8988T (cell line): ENCODE results near the gene ADAD2.
A peak's percentile ranks its signal among the peaks of the same experiment; 100 is the strongest.

Source experiments
- DNase-seq: peaks from one replicate; pipeline ENCODE4 v3.0.0; 2011

The ADAD2 gene

DNA sequence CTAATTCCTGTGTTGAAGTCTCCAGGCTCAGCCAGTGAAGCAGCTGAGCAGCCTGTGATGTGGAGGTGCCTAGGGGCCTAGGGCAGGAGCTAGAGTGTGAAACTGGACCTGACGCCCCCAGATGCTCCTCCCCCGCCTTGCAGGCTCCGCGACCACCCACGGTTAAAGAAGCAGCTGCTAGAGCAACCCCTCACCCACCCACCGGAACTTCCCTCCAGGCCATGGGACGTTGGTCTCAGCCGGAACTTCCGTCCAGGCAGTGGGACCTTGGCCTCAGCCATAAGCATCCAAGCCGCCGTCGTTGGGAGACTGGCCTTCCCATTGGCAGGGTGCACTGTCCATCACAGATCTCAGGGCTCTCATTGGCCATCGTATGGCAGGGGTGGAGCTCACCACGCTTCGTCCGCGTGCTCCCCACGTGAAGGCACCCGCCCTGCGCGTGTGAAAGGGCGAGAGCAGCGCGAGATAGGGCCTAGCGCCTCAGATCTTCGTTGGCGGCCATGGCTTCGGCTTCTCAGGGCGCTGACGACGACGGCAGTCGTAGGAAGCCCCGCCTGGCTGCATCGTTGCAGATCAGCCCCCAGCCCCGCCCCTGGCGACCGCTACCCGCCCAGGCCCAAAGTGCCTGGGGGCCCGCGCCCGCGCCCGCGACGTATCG is at the start of gene ADAD2:
Gene ADAD2, plus strand, starts transcription at position 427 of the 658 bp plus-strand sequence. Its CDS starts 74 bp downstream, at position 501.
- DNase-seq: peak; percentile 84

DNA sequence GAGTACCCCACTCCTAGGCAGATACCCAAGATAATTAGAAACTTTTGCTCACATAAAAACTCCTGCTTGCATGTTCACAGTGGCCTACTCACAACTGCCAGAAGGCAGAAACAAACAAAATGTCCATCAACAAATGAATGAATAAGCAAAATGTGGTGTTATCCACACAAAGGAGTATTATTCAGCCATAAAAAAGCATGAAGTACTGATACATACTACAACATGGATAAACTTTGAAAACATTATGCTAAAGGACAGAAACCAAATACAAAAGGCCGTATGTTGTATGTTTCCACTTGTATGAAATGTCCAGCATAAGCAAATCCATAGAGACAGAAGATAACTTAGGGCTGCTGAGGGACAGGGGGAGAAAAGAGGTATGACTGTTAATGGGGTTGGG is 47.9 kb upstream of the ADAD2 start:
- DNase-seq: no peak

DNA sequence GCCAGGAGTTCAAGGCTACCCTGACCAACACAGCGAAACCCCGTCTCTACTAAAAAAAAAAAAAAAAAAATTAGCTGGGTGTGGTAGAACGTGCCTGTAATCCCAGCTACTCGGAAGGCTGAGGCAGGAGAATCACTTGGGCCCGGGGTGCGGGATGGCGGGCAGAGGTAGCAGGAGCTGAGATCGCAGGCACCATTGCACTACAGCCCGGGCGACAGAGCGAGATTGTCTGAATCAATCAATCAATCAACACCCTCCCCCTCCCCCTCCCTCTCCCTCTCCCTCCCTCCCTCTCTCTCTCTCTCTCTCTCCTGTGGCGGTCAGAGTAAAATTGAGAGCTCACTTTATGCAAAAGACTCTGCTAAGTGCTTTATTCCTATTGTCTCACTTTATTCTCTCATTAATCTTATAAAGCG is 47.2 kb upstream of the ADAD2 start:
- DNase-seq: no peak

DNA sequence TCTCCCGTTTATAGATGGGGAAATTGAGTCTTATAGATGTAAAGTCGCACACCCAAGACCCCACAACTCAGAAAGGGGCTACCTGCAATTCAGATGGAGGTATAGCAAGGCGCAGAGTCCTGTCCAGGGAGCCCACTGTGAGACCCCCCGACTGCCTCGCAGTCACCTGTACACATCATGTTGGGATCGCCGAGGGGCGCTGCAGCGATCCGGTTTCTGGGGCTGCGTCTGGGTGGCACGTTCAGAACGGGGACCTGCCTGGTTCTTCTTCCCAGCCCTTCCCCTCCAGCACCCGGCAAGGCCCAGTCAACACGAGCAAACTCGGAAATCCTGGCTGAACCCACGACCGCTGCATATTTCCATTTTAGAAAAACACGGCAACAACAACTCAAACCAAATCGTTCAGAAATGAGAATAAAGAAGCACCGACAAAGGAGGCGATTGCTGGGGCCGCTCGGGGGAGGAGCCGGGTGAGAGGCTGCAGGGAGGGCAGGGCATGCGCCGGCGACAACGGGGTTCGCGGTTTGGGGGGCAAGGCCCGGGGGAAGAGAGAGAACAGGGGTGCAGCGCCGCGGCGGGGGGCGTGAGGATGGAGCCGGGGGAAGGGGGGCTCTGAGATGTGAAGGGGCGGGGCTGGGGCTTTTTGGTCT is 46.6 kb upstream of the ADAD2 start:
- DNase-seq: peak; percentile 42

DNA sequence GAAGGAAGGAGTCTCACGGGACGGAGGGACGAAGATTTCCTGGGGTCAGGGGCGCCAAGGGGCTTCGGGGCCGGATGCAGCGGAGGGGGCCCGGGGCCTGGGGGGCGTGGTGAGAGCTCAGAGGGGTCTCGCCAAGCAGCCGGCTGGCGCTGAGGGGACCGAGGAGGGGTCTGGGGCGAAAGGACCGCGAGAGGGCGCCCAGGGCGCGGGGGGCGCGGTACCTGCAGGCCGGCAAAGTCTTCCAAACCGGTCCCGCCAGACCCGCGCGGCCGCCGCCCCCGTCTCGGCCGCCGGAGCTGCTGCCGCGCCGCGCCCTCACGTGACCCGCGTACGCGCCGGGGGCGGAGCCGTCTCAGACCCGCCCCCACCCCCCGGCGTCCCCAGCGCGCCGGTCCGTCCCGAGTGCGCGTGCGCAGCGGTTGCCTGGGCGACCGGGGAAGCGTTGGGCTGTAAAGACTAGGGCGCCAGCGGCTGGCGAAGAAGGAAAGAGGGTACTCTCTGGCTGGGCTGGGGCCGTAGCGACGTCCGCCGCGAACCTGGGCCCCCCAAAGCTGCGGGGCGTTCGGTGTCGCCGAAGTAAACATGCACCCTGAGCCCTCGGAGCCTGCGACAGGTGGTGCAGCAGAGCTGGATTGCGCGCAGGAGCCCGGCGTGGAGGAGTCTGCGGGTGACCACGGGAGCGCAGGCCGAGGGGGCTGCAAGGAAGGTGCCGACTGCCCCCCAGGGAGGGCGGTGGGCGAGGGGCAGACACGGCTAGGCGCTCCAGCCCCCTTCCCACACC is 45.9 kb upstream of the ADAD2 start, which contains the start of the genes DNAAF1 and HSDL1:
Gene DNAAF1, plus strand, starts transcription at position 450 of the 781 bp plus-strand sequence. Its CDS starts 133 bp downstream, at position 583.
Gene HSDL1, minus strand, starts transcription at position 319 of the 781 bp plus-strand sequence. CDS start 13,856 bp downstream, outside the sequence.
- DNase-seq: peak; percentile 94

DNA sequence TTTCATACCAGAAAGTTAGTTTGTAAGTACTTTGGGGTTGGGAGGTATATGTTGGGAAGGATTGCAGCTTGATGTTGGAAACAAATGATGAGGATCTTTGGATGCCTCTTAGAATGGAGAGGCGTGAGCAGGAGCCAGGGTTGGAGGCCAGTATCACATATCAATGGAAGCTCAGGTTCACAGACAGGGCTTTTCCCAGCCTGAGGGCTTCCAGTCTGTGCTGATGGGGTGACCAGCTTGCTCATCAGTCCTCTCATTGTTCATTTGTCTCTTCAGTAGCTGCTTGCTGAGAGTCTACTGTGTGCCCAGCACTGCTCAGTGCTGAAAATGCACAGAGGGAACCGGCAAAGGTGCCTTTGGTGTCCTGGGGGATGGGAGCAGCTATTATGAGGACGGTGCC is 40.0 kb upstream of the ADAD2 start:
- DNase-seq: no peak

DNA sequence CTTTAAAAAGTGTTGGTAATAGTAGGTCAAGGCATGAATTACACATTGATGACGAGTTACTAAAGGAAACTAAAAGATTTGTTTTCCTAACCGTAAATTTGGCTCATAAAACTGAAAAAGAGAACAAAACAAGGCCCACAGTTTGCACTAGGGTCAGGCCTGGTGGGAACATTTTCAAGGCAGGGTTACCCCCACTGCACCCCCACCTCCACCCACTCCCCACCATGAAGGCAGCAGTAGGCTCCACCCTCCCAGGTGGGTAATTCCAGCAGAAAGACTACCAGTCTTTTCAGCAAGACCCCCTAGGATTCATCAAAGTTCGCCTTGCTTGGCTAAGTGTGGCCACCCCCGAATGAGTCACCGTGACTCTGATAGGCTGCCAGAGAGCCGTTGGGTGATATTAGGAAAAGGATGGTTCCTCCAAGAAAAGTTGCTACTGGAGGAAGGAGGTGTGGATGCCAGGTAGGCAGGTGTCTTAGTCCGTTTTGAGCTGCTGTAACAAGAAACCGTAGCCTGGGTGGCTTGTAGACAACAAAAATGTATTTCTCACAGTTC is 37.2 kb upstream of the ADAD2 start:
- no peak for DNase-seq

DNA sequence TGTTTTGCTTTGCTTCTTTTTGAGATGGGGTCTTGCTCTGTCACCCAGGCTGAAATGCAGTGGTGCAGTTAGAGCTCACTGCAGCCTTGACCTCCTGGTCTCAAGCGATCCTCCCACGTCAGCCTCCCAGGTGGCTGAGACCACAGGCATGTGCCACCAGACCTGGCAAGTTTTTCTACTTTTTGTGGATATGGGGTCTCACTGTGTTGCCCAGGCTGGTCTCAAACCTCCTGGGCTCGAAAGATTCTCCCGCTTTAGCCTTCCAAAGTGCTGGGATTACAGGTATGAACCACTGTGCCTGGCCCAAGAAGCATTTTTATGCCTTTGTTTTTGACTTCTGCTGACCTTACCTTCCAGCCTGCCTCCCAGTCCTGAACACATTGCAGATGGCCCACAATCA is 35.7 kb upstream of the ADAD2 start:
- no peak for DNase-seq

DNA sequence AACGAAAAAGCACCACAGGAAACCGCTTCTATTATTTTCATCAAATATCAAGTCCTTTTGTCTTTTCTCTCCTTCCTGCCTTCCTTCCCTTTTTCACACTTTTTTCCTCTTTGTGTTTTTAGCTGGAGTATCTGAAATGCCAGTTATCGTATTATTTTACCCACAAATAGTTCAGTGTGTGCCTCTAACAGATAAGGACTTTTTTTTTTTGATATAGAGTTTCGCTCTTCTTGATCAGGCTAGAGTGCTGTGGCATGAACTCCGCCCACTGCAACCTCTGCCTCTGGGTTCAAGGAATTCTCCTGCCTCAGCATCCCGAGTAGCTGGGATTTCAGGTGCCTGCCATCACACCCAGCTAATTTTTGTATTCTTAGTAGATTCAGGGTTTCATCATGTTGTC is 35.2 kb upstream of the ADAD2 start:
- no peak for DNase-seq

DNA sequence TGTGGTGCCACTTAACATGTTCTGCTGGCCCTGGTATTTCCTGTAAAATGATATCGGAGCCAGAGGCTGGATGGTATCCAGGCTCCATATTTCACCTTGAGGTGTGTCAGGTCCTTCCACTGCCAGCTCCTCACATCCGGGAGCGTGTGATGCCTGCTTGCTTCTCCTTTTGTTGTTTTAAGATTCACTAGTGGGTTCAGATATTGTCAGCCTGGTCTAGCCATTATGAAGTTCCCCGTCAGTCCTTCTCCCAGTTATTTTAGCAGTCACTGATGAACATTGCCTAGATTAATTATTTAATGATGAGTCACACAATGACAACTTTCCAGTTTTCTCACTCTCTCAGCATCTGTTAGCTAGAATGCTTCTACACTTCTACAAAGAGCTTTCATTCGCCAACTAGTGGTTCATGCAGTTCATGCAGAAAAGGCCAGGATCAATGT is 34.6 kb upstream of the ADAD2 start:
- no peak for DNase-seq

DNA sequence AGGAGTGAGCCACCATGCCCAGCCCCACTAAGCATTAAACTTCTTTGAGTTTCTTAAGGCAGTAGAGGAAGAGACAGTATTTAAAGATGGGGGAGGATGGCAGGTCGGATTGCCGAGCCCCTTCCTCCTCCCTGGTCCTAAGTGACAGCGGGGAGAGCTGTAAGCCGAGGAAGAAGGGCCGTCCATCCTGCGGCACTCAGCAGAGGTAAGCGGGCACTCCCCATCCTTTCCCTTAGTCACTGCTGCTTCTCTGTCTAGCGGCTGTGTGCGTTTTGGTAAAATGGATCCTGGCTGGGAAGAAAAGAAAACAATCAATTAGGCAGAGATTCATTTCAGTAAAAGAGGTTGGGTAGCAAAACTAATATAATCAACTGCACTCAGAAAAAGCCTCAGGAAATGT is 31.9 kb upstream of the ADAD2 start:
- DNase-seq: no peak

DNA sequence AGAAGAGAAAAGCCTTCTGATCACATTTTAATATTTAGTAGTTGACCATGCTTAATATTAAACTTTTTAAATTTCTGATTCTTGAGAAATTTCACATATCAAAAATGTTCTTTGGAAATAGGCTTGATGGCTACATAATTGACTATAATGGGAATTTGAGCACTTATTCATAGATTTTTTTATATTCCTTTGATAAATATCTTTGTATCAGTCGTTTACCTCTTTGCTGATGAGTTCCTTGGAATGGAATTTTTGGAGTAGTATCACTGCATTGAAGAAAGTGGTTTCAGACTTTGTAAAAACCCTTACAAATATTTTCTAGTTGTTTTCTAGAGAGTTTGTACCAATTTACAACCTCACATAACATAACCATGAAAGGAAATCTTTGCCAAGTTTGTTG is 31.2 kb upstream of the ADAD2 start:
- DNase-seq: no peak

DNA sequence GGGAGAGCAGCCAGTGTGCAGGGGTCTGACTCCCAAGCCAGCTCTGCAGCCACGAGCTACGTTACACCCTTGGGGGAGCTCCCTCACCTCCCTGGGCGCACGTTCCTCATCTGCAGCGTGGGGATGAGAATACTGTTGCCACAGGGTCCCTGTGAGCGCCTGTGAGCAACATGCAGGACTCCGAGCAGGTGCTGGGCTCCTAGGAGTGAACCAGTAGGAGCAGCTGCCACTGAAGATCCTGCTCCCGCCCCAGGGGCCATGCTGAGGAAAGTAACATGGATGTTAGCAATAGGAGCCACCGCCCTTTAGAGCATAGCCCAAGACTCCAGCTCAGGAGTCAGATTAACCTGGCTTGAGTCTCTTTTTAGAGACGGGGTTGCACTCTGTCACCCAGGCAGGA is 29.9 kb upstream of the ADAD2 start:
- DNase-seq: no peak

DNA sequence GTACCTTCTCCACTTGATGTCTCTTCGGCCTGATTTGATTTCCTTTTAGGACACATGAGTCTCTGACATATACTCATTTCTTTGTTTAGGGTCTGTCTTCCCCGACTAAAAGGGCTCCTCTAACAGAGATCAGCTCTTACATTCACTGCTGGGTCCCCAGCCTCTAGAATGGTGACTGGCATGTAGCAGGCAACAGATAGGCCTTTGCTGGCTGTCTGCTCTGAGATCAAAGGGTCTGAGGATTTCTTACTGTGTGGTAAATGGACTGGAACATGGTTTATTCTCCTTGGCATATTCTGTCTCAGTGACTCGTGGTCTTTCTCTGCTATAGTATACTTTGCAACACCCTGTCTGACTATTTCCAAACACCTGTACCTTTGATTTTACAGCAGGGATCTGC is 29.2 kb upstream of the ADAD2 start:
- DNase-seq: no peak

DNA sequence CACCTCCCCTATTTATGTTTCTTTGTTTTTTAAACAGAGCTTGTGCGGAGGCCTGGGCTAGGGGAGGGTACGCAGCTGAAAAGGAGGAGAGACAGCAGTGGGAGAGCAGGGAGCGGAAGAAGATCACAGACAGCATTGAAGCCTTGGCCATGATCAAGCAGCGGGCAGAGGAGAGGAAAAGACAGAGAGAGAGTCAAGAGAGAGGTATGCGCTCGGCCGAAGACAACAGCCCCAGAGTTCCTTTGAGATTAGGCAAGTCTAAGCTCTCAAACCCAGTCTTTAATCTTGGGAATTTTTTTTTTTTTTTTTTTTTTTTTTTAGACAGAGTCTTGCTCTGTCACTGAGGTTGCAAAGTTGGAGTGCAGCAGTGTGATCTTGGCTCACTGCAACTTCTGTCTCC is 25.2 kb upstream of the ADAD2 start:
- DNase-seq: no peak

DNA sequence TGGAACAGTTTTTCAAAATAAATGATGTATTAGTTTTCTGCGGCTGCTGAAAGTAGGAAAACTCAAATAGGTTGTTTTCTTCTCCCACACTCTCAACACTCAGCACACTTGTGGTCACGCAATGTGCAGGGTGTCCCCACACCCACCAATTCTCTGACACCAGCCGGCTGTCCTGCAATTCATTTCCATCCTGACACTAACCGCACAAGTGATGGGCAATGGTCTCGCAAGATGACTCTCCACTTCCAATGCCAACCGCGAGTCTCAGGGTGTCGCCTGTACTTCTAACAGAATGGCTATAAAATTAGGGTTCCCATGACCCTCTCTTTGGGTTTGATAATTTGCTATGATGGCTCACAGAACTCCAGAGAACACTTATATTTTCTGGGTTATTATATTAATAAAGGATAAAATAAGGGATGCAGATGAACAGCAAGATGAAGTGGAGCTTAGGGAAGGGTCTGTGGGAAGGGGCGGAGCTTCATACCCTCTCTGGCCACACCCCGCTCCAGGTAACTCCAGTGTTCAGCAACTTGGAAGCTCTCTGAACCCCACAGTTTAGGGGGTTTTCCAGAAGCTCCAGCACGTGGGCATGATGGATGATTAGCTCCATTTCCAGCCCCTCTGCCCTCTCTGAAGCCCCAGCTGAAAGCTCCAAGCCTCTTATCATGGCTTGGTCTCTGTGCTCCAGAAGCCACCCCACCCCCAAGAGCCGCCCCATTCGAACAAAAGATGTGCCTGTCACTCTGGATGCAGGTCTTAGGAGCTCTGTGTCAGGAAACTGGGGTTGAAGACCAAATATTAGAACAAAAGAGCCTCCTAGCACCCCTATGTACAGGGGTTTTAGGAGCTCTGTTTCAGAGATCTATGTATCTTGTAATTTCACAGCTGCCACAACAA is 23.9 kb upstream of the ADAD2 start:
- DNase-seq: no peak

DNA sequence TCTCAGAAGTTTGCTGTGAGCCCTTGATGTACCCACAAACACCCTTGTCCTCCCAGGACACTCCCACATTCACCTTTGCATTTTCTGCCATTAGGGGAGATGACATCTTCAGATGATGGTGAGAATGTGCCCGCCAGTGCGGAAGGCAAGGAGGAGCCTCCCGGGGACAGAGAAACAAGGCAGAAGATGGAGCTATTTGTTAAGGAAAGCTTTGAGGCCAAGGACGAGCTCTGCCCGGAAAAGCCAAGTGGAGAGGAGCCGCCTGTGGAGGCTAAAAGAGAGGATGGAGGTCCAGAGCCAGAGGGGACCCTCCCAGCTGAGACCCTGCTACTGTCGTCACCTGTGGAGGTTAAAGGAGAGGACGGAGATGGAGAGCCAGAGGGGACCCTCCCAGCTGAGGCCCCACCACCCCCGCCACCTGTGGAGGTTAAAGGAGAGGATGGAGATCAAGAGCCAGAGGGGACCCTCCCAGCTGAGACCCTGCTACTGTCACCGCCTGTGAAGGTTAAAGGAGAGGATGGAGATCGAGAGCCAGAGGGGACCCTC is 21.1 kb upstream of the ADAD2 start:
- DNase-seq: no peak

DNA sequence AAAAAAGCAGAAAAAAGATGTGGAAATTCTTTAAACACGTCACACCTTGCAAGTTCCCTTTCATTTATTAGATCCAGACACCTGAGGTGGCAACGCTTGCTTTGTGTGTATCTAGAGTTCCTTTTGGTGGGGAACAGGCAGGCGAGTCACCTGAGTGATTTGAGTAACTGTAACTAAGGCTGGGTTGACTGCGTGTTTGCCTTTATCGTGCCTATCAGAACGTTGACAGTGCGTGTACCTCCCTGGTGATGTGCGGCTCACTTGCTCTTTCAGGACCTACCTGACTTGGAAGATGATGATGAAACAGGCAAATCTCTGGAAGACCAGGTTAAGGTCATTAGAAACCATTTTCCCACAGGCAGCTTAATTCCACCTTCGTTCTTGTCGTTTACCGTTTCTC is 16.6 kb upstream of the ADAD2 start:
- DNase-seq: no peak

DNA sequence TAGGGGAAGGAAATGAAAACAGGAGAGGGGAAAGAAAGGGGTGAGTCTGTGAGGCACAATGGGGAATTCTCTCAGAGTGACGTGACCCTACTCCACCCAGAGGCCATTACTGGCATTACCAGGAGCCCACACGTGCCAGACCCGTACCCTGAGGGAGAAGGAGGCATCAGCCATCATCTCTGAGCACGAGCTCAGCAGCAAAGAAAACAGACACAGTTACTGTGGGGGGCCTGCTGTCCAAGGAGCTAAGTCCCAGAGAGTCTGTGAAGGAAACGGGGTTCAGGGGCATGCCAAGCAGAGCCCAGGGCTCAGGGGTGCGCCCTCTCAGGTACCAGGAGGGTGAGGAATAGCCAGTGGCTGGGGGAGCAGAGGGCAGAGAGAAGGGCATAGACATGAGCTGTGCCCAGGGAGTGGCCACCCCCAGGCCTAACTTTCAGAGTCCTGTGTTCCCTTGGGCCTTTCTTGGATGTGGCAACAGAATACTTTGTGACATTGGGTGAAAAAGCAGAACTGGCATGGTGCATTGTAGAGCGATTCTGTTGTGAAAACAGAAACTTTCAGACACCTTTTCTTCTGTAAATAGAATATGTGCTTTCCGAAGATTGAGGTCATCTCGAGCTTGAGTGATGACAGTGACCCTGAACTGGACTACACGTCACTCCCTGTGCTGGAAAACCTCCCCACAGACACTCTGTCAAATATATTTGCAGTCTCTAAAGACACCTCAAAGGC is 15.4 kb upstream of the ADAD2 start:
- DNase-seq: peak; percentile 94

DNA sequence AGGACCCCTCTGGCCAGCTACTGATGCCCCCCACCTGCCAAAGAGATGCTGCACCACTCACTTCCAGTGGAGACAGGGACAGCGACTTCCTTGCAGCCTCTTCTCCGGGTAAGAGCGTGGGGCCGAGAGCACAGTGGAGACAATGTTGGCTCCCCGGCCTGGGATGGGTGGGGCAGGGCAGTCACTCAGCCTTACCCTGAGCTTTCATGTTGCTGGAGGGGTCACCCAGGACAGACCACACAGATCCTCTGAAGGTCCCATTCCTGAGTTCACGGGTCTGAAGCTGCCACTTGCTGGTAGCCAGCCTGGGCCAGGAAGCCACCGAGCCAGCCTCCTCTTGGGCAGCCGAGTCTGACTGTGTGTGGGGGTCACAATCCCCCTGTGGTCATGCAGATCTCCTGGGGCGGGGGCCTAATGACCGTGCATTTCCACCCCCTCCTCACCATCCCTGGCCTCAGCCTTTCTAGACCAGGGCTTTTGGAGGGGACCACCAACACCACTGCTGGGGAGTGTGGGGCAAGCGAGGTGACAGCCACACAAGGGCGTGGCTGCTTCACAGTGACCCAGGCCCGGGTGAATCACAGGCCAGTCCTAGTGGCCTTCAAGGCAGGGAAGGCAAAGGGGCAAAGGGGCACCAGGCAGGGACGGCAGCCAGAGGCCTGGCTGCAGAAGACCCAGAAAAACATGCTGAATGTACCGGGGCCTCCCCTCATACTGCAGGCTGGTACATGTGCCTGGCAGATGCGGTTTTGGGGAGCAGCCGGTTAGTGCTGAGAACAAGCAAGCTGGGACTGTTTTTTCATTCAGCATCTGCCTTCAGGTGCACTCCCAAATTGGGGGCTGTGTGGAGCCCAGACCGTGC is 14.5 kb upstream of the ADAD2 start:
- no peak for DNase-seq
